ENCODE measurements around the gene DCBLD2.
A peak's percentile ranks its signal among the peaks of the same experiment; 100 is the strongest.

Gene DCBLD2

GRCh38 chr3:98787181-98787580 is 114.3 kb downstream of the DCBLD2 start:
- Histone ChIP-seq H3K4me3 (replicated peaks; ENCODE audit: low read depth, low read length) (no peak overlapping the region), H3K27me3 (replicated peaks; ENCODE audit: control insufficient read depth, insufficient read depth, low read length) (no peaks in the 10 kb centered on the region), H3K36me3 (ENCODE audit: control insufficient read depth, insufficient read depth, low read length) (no peaks in the 10 kb centered on the region)
- DNase-seq (ENCODE audit: extremely low read depth, insufficient read length) = no peak
- TF ChIP-seq, protein P1, sequence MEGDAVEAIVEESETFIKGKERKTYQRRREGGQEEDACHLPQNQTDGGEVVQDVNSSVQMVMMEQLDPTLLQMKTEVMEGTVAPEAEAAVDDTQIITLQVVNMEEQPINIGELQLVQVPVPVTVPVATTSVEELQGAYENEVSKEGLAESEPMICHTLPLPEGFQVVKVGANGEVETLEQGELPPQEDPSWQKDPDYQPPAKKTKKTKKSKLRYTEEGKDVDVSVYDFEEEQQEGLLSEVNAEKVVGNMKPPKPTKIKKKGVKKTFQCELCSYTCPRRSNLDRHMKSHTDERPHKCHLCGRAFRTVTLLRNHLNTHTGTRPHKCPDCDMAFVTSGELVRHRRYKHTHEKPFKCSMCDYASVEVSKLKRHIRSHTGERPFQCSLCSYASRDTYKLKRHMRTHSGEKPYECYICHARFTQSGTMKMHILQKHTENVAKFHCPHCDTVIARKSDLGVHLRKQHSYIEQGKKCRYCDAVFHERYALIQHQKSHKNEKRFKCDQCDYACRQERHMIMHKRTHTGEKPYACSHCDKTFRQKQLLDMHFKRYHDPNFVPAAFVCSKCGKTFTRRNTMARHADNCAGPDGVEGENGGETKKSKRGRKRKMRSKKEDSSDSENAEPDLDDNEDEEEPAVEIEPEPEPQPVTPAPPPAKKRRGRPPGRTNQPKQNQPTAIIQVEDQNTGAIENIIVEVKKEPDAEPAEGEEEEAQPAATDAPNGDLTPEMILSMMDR (IDR thresholded peaks at IDR 0.05; ENCODE audit: insufficient read depth, low read length, poor library complexity, severe bottlenecking) = no peak

DNA sequence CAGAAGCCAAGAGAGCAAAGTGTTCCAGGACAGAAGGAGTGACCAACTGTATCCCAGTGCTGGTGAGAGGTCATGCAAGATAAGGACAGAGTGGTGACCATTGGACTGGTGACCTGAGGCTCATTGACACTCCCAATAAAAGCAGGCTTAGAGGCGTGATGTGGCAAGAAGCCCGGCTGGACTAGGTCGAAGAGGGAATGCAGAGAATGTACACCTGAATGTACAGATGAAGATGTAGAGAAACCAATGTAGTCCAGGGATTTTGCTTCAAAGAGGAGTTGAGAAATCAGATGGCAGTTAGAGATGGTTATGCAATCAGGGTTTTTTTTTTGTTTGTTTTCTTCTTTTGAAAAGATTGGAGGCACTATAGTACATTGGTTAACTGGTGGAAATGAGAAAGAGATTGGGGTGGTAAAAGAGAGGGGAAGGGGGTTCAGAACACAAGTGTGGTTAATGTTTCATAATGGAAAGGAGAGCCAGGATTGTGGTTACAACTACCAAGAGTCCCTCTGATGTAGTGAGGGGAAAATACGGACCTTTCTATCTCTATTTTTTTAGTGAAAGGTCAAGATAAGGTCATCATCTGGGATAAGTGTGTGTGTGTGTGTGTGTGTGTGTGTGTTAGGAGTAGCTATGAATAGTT is 115.0 kb downstream of the DCBLD2 start:
- Histone ChIP-seq H3K4me3 (replicated peaks; ENCODE audit: low read depth, low read length) (no peak overlapping the region), H3K36me3 (ENCODE audit: control insufficient read depth, insufficient read depth, low read length) (no peaks in the 10 kb centered on the region), H3K27me3 (replicated peaks; ENCODE audit: control insufficient read depth, insufficient read depth, low read length) (no peaks in the 10 kb centered on the region)
- TF ChIP-seq, protein P1 (IDR thresholded peaks at IDR 0.05; ENCODE audit: insufficient read depth, low read length, poor library complexity, severe bottlenecking) = no peak
- DNase-seq (ENCODE audit: extremely low read depth, insufficient read length) = no peak

DNA sequence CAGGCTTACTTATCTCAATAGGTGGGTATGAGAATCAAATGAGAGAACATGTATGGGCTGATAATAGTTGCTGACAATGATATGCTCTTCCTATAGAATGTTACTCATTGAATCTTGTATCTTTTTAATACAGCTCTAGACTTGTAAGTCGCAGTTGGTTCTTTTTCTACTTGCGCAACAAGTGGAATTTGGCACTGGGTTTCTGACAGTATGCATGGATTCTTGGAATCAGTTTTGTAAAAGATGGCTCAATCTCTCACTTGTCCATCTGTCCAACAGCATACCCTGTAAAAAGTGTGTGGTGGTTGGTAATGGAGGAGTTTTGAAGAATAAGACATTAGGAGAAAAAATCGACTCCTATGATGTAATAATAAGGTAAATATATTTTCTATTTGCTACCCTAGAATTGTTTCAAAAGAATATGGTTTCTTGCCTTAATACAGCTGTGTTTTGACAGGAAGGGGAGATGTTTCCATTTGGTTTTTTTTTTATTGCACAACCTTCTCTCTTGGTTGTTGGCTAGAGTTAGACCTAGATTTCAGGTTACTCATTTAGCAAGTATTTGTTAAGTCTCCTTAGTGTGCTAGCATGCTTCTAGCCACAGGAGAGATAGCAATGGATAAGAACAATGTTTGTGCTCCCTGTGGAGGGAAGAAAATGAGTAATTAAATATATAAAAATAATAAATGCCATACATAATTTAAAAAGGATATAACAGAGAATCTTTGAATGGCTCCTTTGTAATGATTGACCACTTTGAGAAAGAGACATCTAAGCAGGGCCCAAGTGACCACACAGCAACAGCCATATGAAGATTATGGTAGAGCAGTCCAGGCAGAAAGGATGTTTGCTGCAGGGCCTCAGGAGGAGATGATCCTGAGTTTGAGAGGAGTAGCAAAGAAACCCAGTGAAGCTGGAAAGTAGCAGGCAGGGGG is 116.6 kb downstream of the DCBLD2 start:
- TF ChIP-seq, protein P1 (IDR thresholded peaks at IDR 0.05; ENCODE audit: insufficient read depth, low read length, poor library complexity, severe bottlenecking) = no peak
- Histone ChIP-seq H3K36me3 (ENCODE audit: control insufficient read depth, insufficient read depth, low read length) (no peaks in the 10 kb centered on the region), H3K27me3 (replicated peaks; ENCODE audit: control insufficient read depth, insufficient read depth, low read length) (no peaks in the 10 kb centered on the region), H3K4me3 (replicated peaks; ENCODE audit: low read depth, low read length) (no peak overlapping the region)
- DNase-seq (ENCODE audit: extremely low read depth, insufficient read length) = no peak

DNA sequence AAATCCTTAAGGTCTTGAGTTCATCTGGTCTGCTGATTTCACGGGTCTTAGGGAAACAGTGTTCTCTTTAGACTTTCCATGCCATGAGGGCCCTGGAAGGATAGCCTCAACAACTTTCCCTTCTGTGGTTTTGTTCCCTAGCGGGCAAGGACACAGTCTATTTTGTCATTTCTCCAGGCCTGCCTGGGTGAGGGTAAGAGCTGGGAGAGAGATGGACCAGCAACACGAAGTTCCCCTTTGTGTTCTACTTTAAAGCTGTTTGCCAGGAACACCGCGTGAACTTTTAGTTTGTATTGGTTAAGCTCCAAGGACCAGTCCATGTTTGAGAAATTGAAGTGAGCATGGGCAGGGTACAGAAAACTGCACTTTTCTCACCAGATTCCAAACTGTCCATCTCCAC is 117.5 kb downstream of the DCBLD2 start:
- Histone ChIP-seq H3K4me3 (replicated peaks; ENCODE audit: low read depth, low read length) (no peak overlapping the region), H3K27me3 (replicated peaks; ENCODE audit: control insufficient read depth, insufficient read depth, low read length) (no peaks in the 10 kb centered on the region), H3K36me3 (ENCODE audit: control insufficient read depth, insufficient read depth, low read length) (no peaks in the 10 kb centered on the region)
- TF ChIP-seq, protein P1 (IDR thresholded peaks at IDR 0.05; ENCODE audit: insufficient read depth, low read length, poor library complexity, severe bottlenecking) = no peak
- no peak for DNase-seq (ENCODE audit: extremely low read depth, insufficient read length)

GRCh38 chr3:98782824-98783500 is 118.5 kb downstream of the DCBLD2 start:
- no peaks in the 10 kb centered on the region for H3K27me3 ChIP-seq (replicated peaks; ENCODE audit: control insufficient read depth, insufficient read depth, low read length)
- H3K36me3 ChIP-seq (ENCODE audit: control insufficient read depth, insufficient read depth, low read length) = 0 out of 2 replicates have a peak, but pooled peaks cover 2% of the 10 kb centered on the region
- DNase-seq (ENCODE audit: extremely low read depth, insufficient read length) = peak; percentile 42
- no peak overlapping the region for H3K4me3 ChIP-seq (replicated peaks; ENCODE audit: low read depth, low read length)
- TF ChIP-seq, protein P1 (IDR thresholded peaks at IDR 0.05; ENCODE audit: insufficient read depth, low read length, poor library complexity, severe bottlenecking) = no peak
